Ascending aorta (tissue), 2 donors: ENCODE measurements around the gene JDP2. TPM values are rescaled to one million over a fixed set of nuclear protein-coding genes. Genes with fewer than 3 reads are reported as not detected.

Experiments used
- DNase-seq, 2 donors: peaks; one replicate each; pipeline ENCODE4 v3.0.0-alpha.2; 2019; ENCODE audit warnings: low spot score in 2 of 2
- H3K27ac ChIP-seq, 2 donors: fragments of 200-600 bp; sonication (generic); one replicate each; pipeline ENCODE4 v1.5.1; 2016 to 2017; ENCODE audit warnings: mild to moderate bottlenecking in 1 of 2
- H3K27me3 ChIP-seq: fragments of 200-600 bp; sonication (generic); one replicate; pipeline ENCODE4 v1.5.1; 2017
- H3K36me3 ChIP-seq, 2 donors: fragments of 200-600 bp; sonication (generic); one replicate each; pipeline ENCODE4 v1.5.1; 2016
- H3K4me1 ChIP-seq, 2 donors: fragments of 200-600 bp; sonication (generic); one replicate each; pipeline ENCODE4 v1.5.1; 2016 to 2017; ENCODE audit warnings: mild to moderate bottlenecking in 1 of 2
- H3K4me3 ChIP-seq, 2 donors: fragments of 200-600 bp; sonication (generic); one replicate each; pipeline ENCODE4 v1.5.1; 2016 to 2017; ENCODE audit warnings: mild to moderate bottlenecking in 1 of 2
- H3K9me3 ChIP-seq, 2 donors: fragments of 200-600 bp; sonication (generic); one replicate each; pipeline ENCODE4 v1.5.1; 2016
- CTCF ChIP-seq, 3 experiments: fragments of 200-600 bp in 2 of 3; fragments of 450-650 bp in 1 of 3; sonication (generic) in 2 of 3; IDR thresholded peaks; one replicate each; pipeline ENCODE4 v1.5.1; 2016 to 2019; ENCODE audit warnings: antibody characterized with exemption in 3 of 3, mild to moderate bottlenecking in 1 of 3, moderate library complexity in 1 of 3
- intact Hi-C: fragments of 100-400 bp; cut with DNase I; formaldehyde crosslinking; loops from one replicate; pipeline ENCODE4 v1.15.1; 2023
- total RNA-seq: library from RNA; depleted of rRNA; stranded (reverse); fragments of >200 nt; gene quantifications from one replicate; pipeline ENCODE4 v1.1.0, GENCODE V29; 2016

JDP2 gene
- total RNA-seq, 1 donor from 2014 or later = 213 TPM

- no peaks in the 10 kb centered on the region for H3K36me3 ChIP-seq
- H3K4me3 ChIP-seq = no peak overlapping the region
- no peak overlapping the region for H3K27ac ChIP-seq
- DNase-seq = no peak
- H3K4me1 ChIP-seq = no peaks in the 10 kb centered on the region
- H3K27me3 ChIP-seq = no peaks in the 10 kb centered on the region
- no peak for TF ChIP-seq CTCF (IDR thresholded peaks at IDR 0.05)
- no peaks in the 10 kb centered on the region for H3K9me3 ChIP-seq
- intact Hi-C loops = no loop called here
Observed at GRCh38 chr14:75411214-75411540, 16.6 kb upstream of the JDP2 start.

- H3K9me3 ChIP-seq = no peaks in the 10 kb centered on the region
- H3K27me3 ChIP-seq = no peaks in the 10 kb centered on the region
- H3K36me3 ChIP-seq = no peaks in the 10 kb centered on the region
- intact Hi-C loops = no loop called here
- H3K27ac ChIP-seq = no peak overlapping the region
- no peak for TF ChIP-seq CTCF (IDR thresholded peaks at IDR 0.05)
- no peak overlapping the region for H3K4me3 ChIP-seq
- no peaks in the 10 kb centered on the region for H3K4me1 ChIP-seq
- no peak for DNase-seq
Observed at GRCh38 chr14:75413013-75413412, 14.8 kb upstream of the JDP2 start.

- Histone ChIP-seq H3K27ac (no peak overlapping the region), H3K36me3 (no peaks in the 10 kb centered on the region), H3K9me3 (no peaks in the 10 kb centered on the region), H3K4me3 (no peak overlapping the region), H3K27me3 (no peaks in the 10 kb centered on the region), H3K4me1 (no peaks in the 10 kb centered on the region)
- intact Hi-C loops = no loop called here
- no peak for TF ChIP-seq CTCF (IDR thresholded peaks at IDR 0.05)
- no peak for DNase-seq
Observed at GRCh38 chr14:75417674-75418073, 10.1 kb upstream of the JDP2 start.

- H3K27ac ChIP-seq = no peak overlapping the region
- intact Hi-C loops = no loop called here
- H3K27me3 ChIP-seq = no peaks in the 10 kb centered on the region
- TF ChIP-seq CTCF (IDR thresholded peaks at IDR 0.05) = no peak
- no peak for DNase-seq
- no peaks in the 10 kb centered on the region for H3K9me3 ChIP-seq
- H3K4me3 ChIP-seq = no peak overlapping the region
- H3K4me1 ChIP-seq = no peaks in the 10 kb centered on the region
- H3K36me3 ChIP-seq = no peaks in the 10 kb centered on the region
Observed at GRCh38 chr14:75418850-75419768, 8.7 kb upstream of the JDP2 start.

- no peaks in the 10 kb centered on the region for H3K36me3 ChIP-seq
- no peaks in the 10 kb centered on the region for H3K4me1 ChIP-seq
- no peak overlapping the region for H3K27ac ChIP-seq
- H3K9me3 ChIP-seq = no peaks in the 10 kb centered on the region
- DNase-seq = no peak
- H3K4me3 ChIP-seq = no peak overlapping the region
- H3K27me3 ChIP-seq = no peaks in the 10 kb centered on the region
- TF ChIP-seq CTCF (IDR thresholded peaks at IDR 0.05) = no peak
- intact Hi-C loops = loop anchor here (10.0 kb wide), 1 partner anchor 57 kb away; no protein-coding TSS in a partner anchor
Observed at GRCh38 chr14:75422169-75422568, 5.7 kb upstream of the JDP2 start.
